ENCODE measurements around the gene WNK1.
A peak's percentile ranks its signal among the peaks of the same experiment; 100 is the strongest.
"Not testable (repeated sequence)": the region's sequence is repeated elsewhere in the genome, so short reads cannot be mapped to it uniquely, and the experiment has no call there.

WNK1 gene

GRCh38 chr12:751999-752694 is at the start of gene WNK1:
Gene WNK1 (plus strand): TSS chr12:752579. CDS start chr12:753566, 987 bp downstream.
- H3K4me3 ChIP-seq (ENCODE audit: low read depth, low read length): peak within 1 kb of the TSS; percentile 83
- TF ChIP-seq, protein P1, sequence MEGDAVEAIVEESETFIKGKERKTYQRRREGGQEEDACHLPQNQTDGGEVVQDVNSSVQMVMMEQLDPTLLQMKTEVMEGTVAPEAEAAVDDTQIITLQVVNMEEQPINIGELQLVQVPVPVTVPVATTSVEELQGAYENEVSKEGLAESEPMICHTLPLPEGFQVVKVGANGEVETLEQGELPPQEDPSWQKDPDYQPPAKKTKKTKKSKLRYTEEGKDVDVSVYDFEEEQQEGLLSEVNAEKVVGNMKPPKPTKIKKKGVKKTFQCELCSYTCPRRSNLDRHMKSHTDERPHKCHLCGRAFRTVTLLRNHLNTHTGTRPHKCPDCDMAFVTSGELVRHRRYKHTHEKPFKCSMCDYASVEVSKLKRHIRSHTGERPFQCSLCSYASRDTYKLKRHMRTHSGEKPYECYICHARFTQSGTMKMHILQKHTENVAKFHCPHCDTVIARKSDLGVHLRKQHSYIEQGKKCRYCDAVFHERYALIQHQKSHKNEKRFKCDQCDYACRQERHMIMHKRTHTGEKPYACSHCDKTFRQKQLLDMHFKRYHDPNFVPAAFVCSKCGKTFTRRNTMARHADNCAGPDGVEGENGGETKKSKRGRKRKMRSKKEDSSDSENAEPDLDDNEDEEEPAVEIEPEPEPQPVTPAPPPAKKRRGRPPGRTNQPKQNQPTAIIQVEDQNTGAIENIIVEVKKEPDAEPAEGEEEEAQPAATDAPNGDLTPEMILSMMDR (IDR thresholded peaks at IDR 0.05; ENCODE audit: low read depth, low read length): no peak

- no peak overlapping the region for H3K4me3 ChIP-seq (ENCODE audit: low read depth, low read length)
- TF ChIP-seq, protein P1 (IDR thresholded peaks at IDR 0.05; ENCODE audit: low read depth, low read length): no peak
Observed at GRCh38 chr12:704516-705242, 47.7 kb upstream of the WNK1 start.

GRCh38 chr12:708084-708483 is 44.3 kb upstream of the WNK1 start:
- H3K4me3 ChIP-seq (ENCODE audit: low read depth, low read length): not testable (repeated sequence)

GRCh38 chr12:709455-710020 is 42.8 kb upstream of the WNK1 start:
- TF ChIP-seq, protein P1 (IDR thresholded peaks at IDR 0.05; ENCODE audit: low read depth, low read length): no peak
- no peak overlapping the region for H3K4me3 ChIP-seq (ENCODE audit: low read depth, low read length)

- no peak overlapping the region for H3K4me3 ChIP-seq (ENCODE audit: low read depth, low read length)
- TF ChIP-seq, protein P1 (IDR thresholded peaks at IDR 0.05; ENCODE audit: low read depth, low read length): no peak
Observed at GRCh38 chr12:712172-712863, 40.1 kb upstream of the WNK1 start.

- TF ChIP-seq, protein P1 (IDR thresholded peaks at IDR 0.05; ENCODE audit: low read depth, low read length): no peak
- no peak overlapping the region for H3K4me3 ChIP-seq (ENCODE audit: low read depth, low read length)
Observed at GRCh38 chr12:713281-713875, 39.0 kb upstream of the WNK1 start.

GRCh38 chr12:716506-716905 is 35.9 kb upstream of the WNK1 start:
- TF ChIP-seq, protein P1 (IDR thresholded peaks at IDR 0.05; ENCODE audit: low read depth, low read length): no peak
- H3K4me3 ChIP-seq (ENCODE audit: low read depth, low read length): no peak overlapping the region

Measured in WI38 (cell line).